Keratinocyte (primary cell): ENCODE measurements around the gene ARHGAP24. TPM values are rescaled to one million over a fixed set of nuclear protein-coding genes. Genes with fewer than 3 reads are reported as not detected.

Experiments used
- DNase-seq: peaks from one replicate; pipeline ENCODE4 v3.0.0-alpha.2; 2011; ENCODE audit warnings: low read depth, missing footprints, low spot score
- FAIRE-seq: peaks from 2 replicates; lab custom pipeline; 2011; peaks lifted over from hg19 to GRCh38; lab: Jason Lieb, UNC
- H2AFZ ChIP-seq: 2 replicates; pipeline ENCODE4 v1.6.0; 2012; ENCODE audit warnings: low read length, control low read depth, inconsistent platforms; ENCODE audit not compliant: control insufficient read depth
- H3K27ac ChIP-seq: 2 replicates; pipeline ENCODE4 v1.5.1; 2011; ENCODE audit warnings: low read length; ENCODE audit not compliant: control insufficient read depth, insufficient read depth
- H3K27me3 ChIP-seq: 3 replicates; pipeline ENCODE4 v1.6.0; 2011; ENCODE audit warnings: low read length; ENCODE audit not compliant: control insufficient read depth, insufficient read depth; ENCODE audit errors: extremely low read depth
- H3K36me3 ChIP-seq, 2 experiments: 2 replicates in 1 of 2; 3 replicates in 1 of 2; pipeline ENCODE4 v1.5.1; 2011; ENCODE audit warnings: low read length in 2 of 2, mild to moderate bottlenecking in 1 of 2; ENCODE audit not compliant: control insufficient read depth in 2 of 2, insufficient read depth in 2 of 2; ENCODE audit errors: extremely low read depth in 1 of 2
- H3K4me1 ChIP-seq: 3 replicates; pipeline ENCODE4 v1.5.1; 2011; ENCODE audit warnings: low read length; ENCODE audit not compliant: control insufficient read depth, insufficient read depth; ENCODE audit errors: extremely low read depth
- H3K4me2 ChIP-seq: 3 replicates; pipeline ENCODE4 v1.6.0; 2011; ENCODE audit warnings: low read depth, low read length; ENCODE audit not compliant: control insufficient read depth, insufficient read depth; ENCODE audit errors: extremely low read depth
- H3K4me3 ChIP-seq, 3 experiments: fragments of 200-600 bp in 1 of 3; sonication (generic) in 1 of 3; 2 replicates in 2 of 3; 3 replicates in 1 of 3; pipeline ENCODE4 v1.5.1; 2011 to 2016; ENCODE audit warnings: low read length in 3 of 3, mild to moderate bottlenecking in 3 of 3, control low read depth in 2 of 3, inconsistent platforms in 1 of 3, low read depth in 1 of 3, mixed read lengths in 1 of 3, mixed run types in 1 of 3, moderate library complexity in 1 of 3; ENCODE audit not compliant: control insufficient read depth in 2 of 3, insufficient read depth in 2 of 3; ENCODE audit errors: extremely low read depth in 1 of 3
- H3K79me2 ChIP-seq: 2 replicates; pipeline ENCODE4 v1.6.0; 2012; ENCODE audit warnings: low read length; ENCODE audit not compliant: control insufficient read depth, insufficient read depth
- H3K9ac ChIP-seq: 3 replicates; pipeline ENCODE4 v1.6.0; 2011; ENCODE audit warnings: low read length; ENCODE audit not compliant: control insufficient read depth, insufficient read depth; ENCODE audit errors: extremely low read depth
- H3K9me1 ChIP-seq: 3 replicates; pipeline ENCODE4 v1.6.0; 2011; ENCODE audit warnings: low read length; ENCODE audit not compliant: control insufficient read depth, insufficient read depth; ENCODE audit errors: extremely low read depth
- H3K9me3 ChIP-seq: 2 replicates; pipeline ENCODE4 v1.5.1; 2012; ENCODE audit warnings: low read depth, low read length; ENCODE audit not compliant: control insufficient read depth
- H4K20me1 ChIP-seq: 3 replicates; pipeline ENCODE4 v1.6.0; 2011; ENCODE audit warnings: low read length; ENCODE audit not compliant: control insufficient read depth, insufficient read depth; ENCODE audit errors: extremely low read depth
- EZH2 ChIP-seq: IDR thresholded peaks from one replicate; pipeline ENCODE4 v1.6.1; 2012; ENCODE audit warnings: inconsistent platforms, mild to moderate bottlenecking, low read length, moderate library complexity
- dilution Hi-C: fragments of 300-500 bp; cut with MboI; formaldehyde crosslinking; loops from one replicate; pipeline ENCODE4 v1.7.0; 2020; ENCODE audit warnings: low sequenced_read_pairs; ENCODE audit not compliant: extremely low pct_ligation_motif_present
- polyA plus RNA-seq, 5 experiments: library from polyadenylated mRNA; depleted of rRNA in 3 of 5; stranded (reverse) in 3 of 5; stranded (forward) in 1 of 5; unstranded in 1 of 5; fragments of >200 nt; gene quantifications; 1 replicate in 1 of 5; 2 replicates in 3 of 5; 3 replicates in 1 of 5; pipeline versions ENCODE4 v1.2.1 to v1.2.3, GENCODE V29; 2011 to 2012; ENCODE audit warnings: missing spikeins in 2 of 5, low read depth in 1 of 5, low replicate concordance in 1 of 5
- TF ChIP-seq, protein P1 (sequence below), 3 experiments: IDR thresholded peaks in 1 of 3; conservative IDR thresholded peaks in 1 of 3; optimal IDR thresholded peaks in 1 of 3; 2 replicates in 2 of 3; 3 replicates in 1 of 3; pipeline versions ENCODE3 to v1.5.1; 2011; ENCODE audit warnings: low read length in 3 of 3, mild to moderate bottlenecking in 3 of 3, moderate library complexity in 2 of 3, control low read depth in 1 of 3, inconsistent platforms in 1 of 3; ENCODE audit not compliant: insufficient read depth in 2 of 3; ENCODE audit errors: extremely low read depth in 1 of 3

The ARHGAP24 gene
- polyA plus RNA-seq, 1 donor (not counting 4 experiments of a cell fraction or from before 2014, with no cell fraction given) = 0.87 TPM

- dilution Hi-C loops = no loop called here
- H3K4me3 ChIP-seq = no peak overlapping the region
- H3K4me2 ChIP-seq = no peak overlapping the region
- H3K4me1 ChIP-seq = peaks cover 3% of the 10 kb centered on the region
- H2AFZ ChIP-seq = no peak overlapping the region
- no peaks in the 10 kb centered on the region for H3K9me3 ChIP-seq
- no peak overlapping the region for H3K27ac ChIP-seq
- no peaks in the 10 kb centered on the region for H3K79me2 ChIP-seq
- FAIRE-seq = no peak
- no peak for TF ChIP-seq EZH2
- TF ChIP-seq, protein P1, sequence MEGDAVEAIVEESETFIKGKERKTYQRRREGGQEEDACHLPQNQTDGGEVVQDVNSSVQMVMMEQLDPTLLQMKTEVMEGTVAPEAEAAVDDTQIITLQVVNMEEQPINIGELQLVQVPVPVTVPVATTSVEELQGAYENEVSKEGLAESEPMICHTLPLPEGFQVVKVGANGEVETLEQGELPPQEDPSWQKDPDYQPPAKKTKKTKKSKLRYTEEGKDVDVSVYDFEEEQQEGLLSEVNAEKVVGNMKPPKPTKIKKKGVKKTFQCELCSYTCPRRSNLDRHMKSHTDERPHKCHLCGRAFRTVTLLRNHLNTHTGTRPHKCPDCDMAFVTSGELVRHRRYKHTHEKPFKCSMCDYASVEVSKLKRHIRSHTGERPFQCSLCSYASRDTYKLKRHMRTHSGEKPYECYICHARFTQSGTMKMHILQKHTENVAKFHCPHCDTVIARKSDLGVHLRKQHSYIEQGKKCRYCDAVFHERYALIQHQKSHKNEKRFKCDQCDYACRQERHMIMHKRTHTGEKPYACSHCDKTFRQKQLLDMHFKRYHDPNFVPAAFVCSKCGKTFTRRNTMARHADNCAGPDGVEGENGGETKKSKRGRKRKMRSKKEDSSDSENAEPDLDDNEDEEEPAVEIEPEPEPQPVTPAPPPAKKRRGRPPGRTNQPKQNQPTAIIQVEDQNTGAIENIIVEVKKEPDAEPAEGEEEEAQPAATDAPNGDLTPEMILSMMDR (optimal IDR thresholded peaks at IDR 0.05 in 1 of 3, IDR thresholded peaks at IDR 0.05 in 1 of 3, conservative IDR thresholded peaks at IDR 0.05 in 1 of 3; ENCODE audit: extremely low read depth in 1 of 3, insufficient read depth in 2 of 3, low read length in 3 of 3) = no peak
- H3K27me3 ChIP-seq = no peaks in the 10 kb centered on the region
- no peaks in the 10 kb centered on the region for H4K20me1 ChIP-seq
- H3K36me3 ChIP-seq = no peaks in the 10 kb centered on the region
- no peak for DNase-seq
- no peaks in the 10 kb centered on the region for H3K9me1 ChIP-seq
- H3K9ac ChIP-seq = no peak overlapping the region
Measured at GRCh38 chr4:85759388-85759787, 284.4 kb downstream of the ARHGAP24 start.

- H3K9me1 ChIP-seq = no peaks in the 10 kb centered on the region
- dilution Hi-C loops = no loop called here
- FAIRE-seq (no peak), DNase-seq (no peak)
- H3K27me3 ChIP-seq = no peaks in the 10 kb centered on the region
- no peak overlapping the region for H3K4me3 ChIP-seq
- H3K36me3 ChIP-seq = no peaks in the 10 kb centered on the region
- H2AFZ ChIP-seq = no peak overlapping the region
- H3K79me2 ChIP-seq = no peaks in the 10 kb centered on the region
- TF ChIP-seq, protein P1 (optimal IDR thresholded peaks at IDR 0.05 in 1 of 3, IDR thresholded peaks at IDR 0.05 in 1 of 3, conservative IDR thresholded peaks at IDR 0.05 in 1 of 3; ENCODE audit: extremely low read depth in 1 of 3, insufficient read depth in 2 of 3, low read length in 3 of 3) = no peak
- TF ChIP-seq EZH2 = no peak
- H3K9me3 ChIP-seq = no peaks in the 10 kb centered on the region
- H3K4me2 ChIP-seq = no peak overlapping the region
- peaks cover 3% of the 10 kb centered on the region for H3K4me1 ChIP-seq
- no peak overlapping the region for H3K9ac ChIP-seq
- H4K20me1 ChIP-seq = no peaks in the 10 kb centered on the region
- no peak overlapping the region for H3K27ac ChIP-seq
Measured at GRCh38 chr4:85760511-85760910, 285.6 kb downstream of the ARHGAP24 start.
